ENCODE measurements around the gene EPB41L4B. TPM values are rescaled to one million over a fixed set of nuclear protein-coding genes. Genes with fewer than 3 reads are reported as not detected.

The EPB41L4B gene
- total and polyA plus RNA-seq, 2 of the 4 experiments (the other 2 are of a cell fraction): 0.36 to 0.54 TPM

- Histone ChIP-seq H3K4me1 (ENCODE audit: control insufficient read depth, insufficient read depth, low read length) (peaks cover 4% of the 10 kb centered on the region; the same call in 1 of the 2 replicates), H3K14ac (replicated peaks; ENCODE audit: low read depth, low read length) (no peak overlapping the region), H3K56ac (ENCODE audit: extremely low read depth, insufficient read depth, low read length) (no peak overlapping the region), H3K9me3 (ENCODE audit: control insufficient read depth, insufficient read depth, low read length) (no peaks in the 10 kb centered on the region), H4K91ac (ENCODE audit: insufficient read depth, low read depth, low read length) (no peak overlapping the region), H4K5ac (ENCODE audit: low read depth, low read length) (no peak overlapping the region), H3K4me2 (ENCODE audit: low read depth, low read length) (no peak overlapping the region), H3K36me3 (ENCODE audit: control insufficient read depth, insufficient read depth, low read length) (no peaks in the 10 kb centered on the region), H3K9ac (ENCODE audit: low read depth, low read length) (no peak overlapping the region), H3K79me1 (ENCODE audit: low read depth in 1 of 2, low read length in 2 of 2) (no peaks in the 10 kb centered on the region), H3K27ac (ENCODE audit: insufficient read depth, low read length) (no peak overlapping the region), H3K4me3 (ENCODE audit: insufficient read depth, low read depth, low read length) (no peak overlapping the region), H2AFZ (replicated peaks; ENCODE audit: low read length, poor library complexity) (no peak overlapping the region), H3K18ac (ENCODE audit: low read depth, low read length) (no peak overlapping the region), H2AK9ac (replicated peaks; ENCODE audit: low read depth, low read length, poor library complexity) (no peak overlapping the region), H2BK15ac (ENCODE audit: low read depth, low read length) (no peak overlapping the region), H3K9me1 (ENCODE audit: insufficient read depth, low read length) (no peaks in the 10 kb centered on the region), H3K23ac (ENCODE audit: low read depth, low read length) (no peak overlapping the region), H3K27me3 (ENCODE audit: control insufficient read depth, insufficient read depth, low read length) (peaks cover 13% of the 10 kb centered on the region), H2BK5ac (ENCODE audit: low read depth, low read length, poor library complexity, severe bottlenecking) (no peak overlapping the region), H3K4ac (ENCODE audit: low read depth, low read length) (no peak overlapping the region), H4K20me1 (ENCODE audit: insufficient read depth, low read length) (no peaks in the 10 kb centered on the region), H2BK120ac (ENCODE audit: low read depth, low read length) (no peak overlapping the region), H2BK20ac (ENCODE audit: low read depth, low read length) (no peak overlapping the region), H2AK5ac (ENCODE audit: low read depth, low read length) (no peak overlapping the region), H4K8ac (ENCODE audit: low read depth in 2 of 2, low read length in 2 of 2) (no peak overlapping the region)
- no TSS peak for BruUV-seq (replicated peaks)
- CTCF ChIA-PET: interaction anchor here (1.0 kb wide), 1 partner anchor 142 kb away, joined by 3 read pairs; no protein-coding TSS in a partner anchor
- POLR2A ChIA-PET (ENCODE audit: unreplicated experiment): no interaction called here
- dilution Hi-C loops (cut with HindIII; ENCODE audit: low sequenced_read_pairs, unreplicated experiment) (no loop called here), intact Hi-C loops (cut with micrococcal nuclease) (loop anchor here (5.0 to 10.0 kb wide), 2 partner anchors 77 to 210 kb away; partner anchors contain the start of gene TMEM245), in situ Hi-C loops (cut with MboI; ENCODE audit: low sequenced_read_pairs) (loop anchor here (10.0 kb wide), 1 partner anchor 430 kb away; no protein-coding TSS in a partner anchor)
- no peak for TF ChIP-seq CEBPB (IDR thresholded peaks at IDR 0.05; ENCODE audit: low read depth, low read length)
- no peak for TF ChIP-seq BHLHE40 (IDR thresholded peaks at IDR 0.05; ENCODE audit: low read depth, low read length)
- TF ChIP-seq NFE2L2 (IDR thresholded peaks at IDR 0.05; ENCODE audit: low read depth, low read length): no peak
- no peak for TF ChIP-seq RFX5 (IDR thresholded peaks at IDR 0.05; ENCODE audit: low read depth, low read length)
- no peak for TF ChIP-seq ELK1 (IDR thresholded peaks at IDR 0.05; ENCODE audit: borderline replicate concordance, low read depth, low read length)
- no peak for TF ChIP-seq RCOR1 (IDR thresholded peaks at IDR 0.05; ENCODE audit: insufficient replicate concordance, low read length)
- TF ChIP-seq MAFK (IDR thresholded peaks at IDR 0.05; ENCODE audit: low read depth, low read length): no peak
- no peak for TF ChIP-seq CTCF (conservative IDR thresholded peaks at IDR 0.05; ENCODE audit: low read depth, low read length)
- TF ChIP-seq SMC3 (IDR thresholded peaks at IDR 0.05; ENCODE audit: low read depth, low read length): no peak
- TF ChIP-seq MXI1 (IDR thresholded peaks at IDR 0.05; ENCODE audit: borderline replicate concordance, low read depth, low read length): no peak
- no peak for TF ChIP-seq USF2 (IDR thresholded peaks at IDR 0.05; ENCODE audit: low read depth, low read length)
- no peak for TF ChIP-seq POLR2A (IDR thresholded peaks at IDR 0.05; ENCODE audit: low read depth, low read length)
- ATAC-seq (ENCODE audit: low read depth) (no peak), DNase-seq (no peak)
Measured at GRCh38 chr9:109325089-109325488, 4.2 kb upstream of the EPB41L4B start.

All from IMR-90 (cell line).